ENCODE results near the gene LHFPL3. TPM values are rescaled to one million over a fixed set of nuclear protein-coding genes. Genes with fewer than 3 reads are reported as not detected.
"Not testable (repeated sequence)": the region's sequence is repeated elsewhere in the genome, so short reads cannot be mapped to it uniquely, and the experiment has no call there.

The LHFPL3 gene
- total RNA-seq, 2 experiments from 2014 or later, result not detected

DNA sequence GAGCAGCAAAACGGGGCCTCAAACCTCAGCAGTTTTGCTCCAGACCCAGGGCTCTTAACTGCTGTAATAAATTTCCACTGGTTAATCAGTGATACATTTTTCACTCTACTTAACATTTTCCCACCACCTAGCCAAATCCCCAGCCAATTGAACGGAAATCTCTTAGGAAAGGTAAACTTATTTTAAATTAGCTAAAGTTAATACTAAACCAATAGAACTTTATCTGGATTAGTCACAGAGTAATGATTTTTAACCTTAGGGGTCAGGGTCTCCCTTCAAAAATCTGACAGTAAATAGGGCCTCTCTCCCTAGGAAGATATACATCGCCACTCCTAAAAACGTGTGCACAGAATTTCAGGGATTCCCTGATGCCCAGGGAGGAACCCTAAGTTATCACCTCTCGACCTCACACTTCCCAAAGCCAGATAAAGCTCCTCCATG is 598.2 kb downstream of the LHFPL3 start:
- H3K9me3 Mint-ChIP-seq, result no peaks in the 10 kb centered on the region
- H3K27ac Mint-ChIP-seq, result no peak overlapping the region
- H3K4me3 Mint-ChIP-seq, result no peak overlapping the region
- H3K4me1 Mint-ChIP-seq, result peaks cover 4% of the 10 kb centered on the region
- H3K27me3 Mint-ChIP-seq, result no peaks in the 10 kb centered on the region
- H3K36me3 Mint-ChIP-seq (ENCODE audit: low read depth), result no peaks in the 10 kb centered on the region
- DNase-seq, result no peak
- CTCF ChIA-PET, result interaction anchor here (0.9 to 2.3 kb wide), 7 partner anchors 10 to 55 kb away, joined by 3 to 8 read pairs (median 4); no protein-coding TSS in a partner anchor
- POLR2A ChIA-PET, result interaction anchor here (0.7 to 1.8 kb wide), 3 partner anchors 14 to 57 kb away, joined by 3 to 10 read pairs (median 7); no protein-coding TSS in a partner anchor

DNA sequence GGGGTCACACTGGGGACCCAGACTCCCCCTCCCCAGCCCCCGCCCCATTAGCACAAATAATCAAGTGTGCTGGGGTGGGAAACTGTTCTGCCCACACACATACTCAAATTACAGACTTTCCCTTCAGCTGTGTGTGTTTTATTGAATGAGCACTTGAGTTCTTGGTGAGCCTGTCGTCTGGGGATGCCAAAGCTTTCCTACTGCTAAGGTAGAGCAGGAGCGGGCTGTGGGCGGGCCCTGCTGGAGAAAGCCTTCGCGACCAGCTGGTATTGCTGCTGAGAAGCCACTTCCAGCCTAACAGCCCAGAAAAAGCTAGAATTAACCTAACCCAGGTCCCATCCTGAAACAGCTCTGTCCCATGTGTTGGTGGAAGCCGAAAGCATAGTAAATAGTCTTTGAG is 598.7 kb downstream of the LHFPL3 start:
- Mint-ChIP-seq H3K27ac (no peak overlapping the region), H3K36me3 (ENCODE audit: low read depth) (no peaks in the 10 kb centered on the region), H3K4me1 (peaks cover 4% of the 10 kb centered on the region), H3K4me3 (no peak overlapping the region), H3K9me3 (no peaks in the 10 kb centered on the region), H3K27me3 (no peaks in the 10 kb centered on the region)
- POLR2A ChIA-PET, result interaction anchor here (1.2 to 1.8 kb wide), 2 partner anchors 14 to 57 kb away, joined by 3 to 10 read pairs; no protein-coding TSS in a partner anchor
- CTCF ChIA-PET, result interaction anchor here (0.6 to 2.3 kb wide), 7 partner anchors 9 to 587 kb away, joined by 3 to 8 read pairs (median 4); no protein-coding TSS in a partner anchor
- DNase-seq, result no peak

DNA sequence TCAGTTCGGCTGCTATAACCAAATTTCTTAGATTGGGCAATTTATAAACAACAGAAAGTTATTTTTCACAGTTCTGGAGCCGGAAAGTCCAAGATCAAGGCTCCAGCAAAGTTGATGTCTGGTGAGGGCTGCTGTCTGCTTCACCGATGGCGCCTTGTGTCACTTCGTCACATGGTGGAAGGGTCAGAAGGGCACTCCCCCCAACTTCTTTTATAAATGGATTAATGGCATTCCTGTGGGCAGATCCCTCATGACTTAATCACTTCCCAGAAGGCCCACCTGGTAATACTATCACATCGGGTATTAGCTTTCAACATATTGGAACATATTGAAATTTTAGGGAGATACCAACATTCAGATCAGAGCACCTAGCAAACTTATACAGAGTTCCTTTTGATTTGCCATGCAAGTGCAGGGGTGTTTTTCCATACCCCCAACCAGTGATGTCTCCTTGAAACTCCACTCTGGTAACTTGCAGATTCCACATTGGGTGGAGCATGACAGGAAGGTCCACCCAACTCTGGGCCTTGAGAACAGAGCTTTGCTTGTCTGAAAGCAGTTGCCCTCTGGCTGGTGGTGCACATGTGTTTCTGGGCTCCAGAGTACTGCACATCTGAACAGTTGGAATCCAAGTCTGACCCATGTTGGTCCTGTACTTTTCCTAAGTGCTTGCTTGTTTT is 600.5 kb downstream of the LHFPL3 start:
- no peak for DNase-seq
- ChIA-PET POLR2A (no interaction called here), CTCF (interaction anchor here (0.6 to 1.5 kb wide), 3 partner anchors 9 to 162 kb away, joined by 4 to 5 read pairs (median 4); no protein-coding TSS in a partner anchor)
- H3K27me3 Mint-ChIP-seq, result no peaks in the 10 kb centered on the region
- H3K9me3 Mint-ChIP-seq, result no peaks in the 10 kb centered on the region
- no peaks in the 10 kb centered on the region for H3K4me1 Mint-ChIP-seq
- H3K27ac Mint-ChIP-seq, result no peak overlapping the region
- no peaks in the 10 kb centered on the region for H3K36me3 Mint-ChIP-seq (ENCODE audit: low read depth)
- no peak overlapping the region for H3K4me3 Mint-ChIP-seq

DNA sequence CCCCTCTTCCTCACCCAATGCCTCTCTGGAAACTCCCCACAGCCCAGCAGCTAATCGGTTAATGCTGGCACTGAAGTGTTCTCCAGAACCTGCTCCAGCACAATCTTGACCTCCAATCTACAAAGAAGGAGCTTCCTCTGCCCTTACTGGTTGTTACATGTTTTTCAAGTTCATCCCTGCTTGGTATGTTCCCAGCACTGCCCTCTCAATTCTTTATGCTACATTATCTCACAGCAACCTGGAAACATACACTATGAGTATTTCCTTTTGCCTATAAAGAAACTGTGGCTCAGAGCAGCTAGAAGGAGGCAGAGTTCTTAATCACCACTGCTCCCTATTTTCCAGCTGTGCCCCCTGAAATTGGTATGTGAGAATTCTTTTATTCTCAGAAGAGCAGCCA is 601.5 kb downstream of the LHFPL3 start:
- Mint-ChIP-seq H3K9me3 (no peaks in the 10 kb centered on the region), H3K4me1 (no peaks in the 10 kb centered on the region), H3K27ac (no peak overlapping the region), H3K36me3 (ENCODE audit: low read depth) (no peaks in the 10 kb centered on the region), H3K4me3 (no peak overlapping the region), H3K27me3 (no peaks in the 10 kb centered on the region)
- POLR2A ChIA-PET, result no interaction called here
- no peak for DNase-seq
- CTCF ChIA-PET, result interaction anchor here (0.6 to 1.5 kb wide), 4 partner anchors 9 to 49 kb away, joined by 3 to 5 read pairs (median 4); no protein-coding TSS in a partner anchor

DNA sequence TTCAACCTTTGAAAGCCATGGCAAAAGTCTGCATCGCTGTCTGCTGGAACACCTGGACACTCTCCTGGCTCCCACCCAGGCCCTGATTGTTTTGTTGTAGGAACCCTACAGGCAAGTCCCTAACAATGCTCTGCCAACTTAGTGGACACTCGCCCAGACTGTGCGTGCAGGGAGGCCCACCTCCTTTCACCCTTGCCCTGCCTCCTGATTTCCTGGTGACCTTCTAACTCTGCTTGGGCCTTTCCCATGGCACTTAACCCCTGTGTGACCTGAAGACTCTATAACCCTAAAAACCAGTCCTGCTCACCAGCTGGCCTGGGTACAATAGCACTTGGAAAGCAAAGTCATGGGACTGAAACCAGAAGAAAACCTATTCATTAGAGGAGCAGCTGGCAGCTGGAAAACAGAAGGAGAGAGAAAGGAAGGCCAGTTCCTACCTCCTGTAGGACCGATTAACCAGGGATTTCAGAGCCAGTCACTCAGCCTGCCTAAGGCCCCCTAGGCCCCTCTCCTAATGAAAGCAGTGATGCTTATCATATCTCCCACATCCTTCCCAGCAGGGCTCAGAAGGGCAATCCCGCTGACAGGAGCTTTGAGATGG is 602.9 kb downstream of the LHFPL3 start:
- ChIA-PET CTCF (interaction anchor here (0.7 to 1.9 kb wide), 4 partner anchors 8 to 46 kb away, joined by 3 to 5 read pairs (median 4); no protein-coding TSS in a partner anchor), POLR2A (no interaction called here)
- H3K27me3 Mint-ChIP-seq, result no peaks in the 10 kb centered on the region

DNA sequence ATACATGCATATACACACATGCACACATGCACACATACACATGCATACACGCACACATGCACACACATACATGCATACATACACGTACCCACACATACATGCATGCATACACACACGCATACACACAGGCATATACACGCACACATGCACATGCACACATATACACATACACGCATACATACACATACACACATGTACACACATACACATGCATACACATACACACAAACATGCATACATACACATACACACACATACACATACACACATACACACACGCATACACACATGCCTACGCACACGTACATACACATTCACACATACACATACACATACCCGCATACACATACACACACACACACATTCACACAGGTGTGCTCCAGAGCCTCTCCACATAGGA is 604.6 kb downstream of the LHFPL3 start:
- H3K4me3 Mint-ChIP-seq, result no peak overlapping the region
- CTCF ChIA-PET, result no interaction called here

More for the DNA sequence above, 602.9 kb downstream of the LHFPL3 start:
- H3K4me1 Mint-ChIP-seq, result no peaks in the 10 kb centered on the region
- H3K4me3 Mint-ChIP-seq, result no peak overlapping the region
- no peak for DNase-seq
- H3K27ac Mint-ChIP-seq, result no peak overlapping the region
- H3K9me3 Mint-ChIP-seq, result no peaks in the 10 kb centered on the region
- no peaks in the 10 kb centered on the region for H3K36me3 Mint-ChIP-seq (ENCODE audit: low read depth)

DNA sequence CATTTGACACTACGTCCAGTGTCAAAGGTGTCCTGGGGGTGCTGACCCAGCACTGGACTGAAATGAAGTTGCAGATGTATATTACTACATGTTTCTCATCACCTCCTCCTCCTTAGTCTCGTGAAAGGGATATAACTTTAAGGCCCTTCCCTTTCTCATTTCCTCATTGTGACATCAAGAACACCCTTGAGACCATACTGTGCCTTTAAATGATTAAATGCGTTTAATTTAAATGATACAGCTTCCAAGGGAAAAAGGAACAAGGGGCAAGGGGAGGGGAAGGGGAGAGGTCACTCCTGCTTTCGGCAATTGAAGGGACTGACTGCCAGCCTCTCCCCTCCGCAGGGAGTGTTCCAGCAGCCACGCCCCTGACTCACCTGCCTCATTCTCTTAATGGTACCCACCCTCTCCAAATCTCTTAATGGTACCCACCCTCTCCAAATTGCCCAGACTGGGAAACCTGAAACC is 605.2 kb downstream of the LHFPL3 start:
- no peaks in the 10 kb centered on the region for H3K27me3 Mint-ChIP-seq
- ChIA-PET POLR2A (no interaction called here), CTCF (no interaction called here)
- no peaks in the 10 kb centered on the region for H3K9me3 Mint-ChIP-seq
- no peaks in the 10 kb centered on the region for H3K4me1 Mint-ChIP-seq
- DNase-seq, result no peak
- H3K27ac Mint-ChIP-seq, result no peak overlapping the region
- no peaks in the 10 kb centered on the region for H3K36me3 Mint-ChIP-seq (ENCODE audit: low read depth)
- no peak overlapping the region for H3K4me3 Mint-ChIP-seq

More for the DNA sequence above, 604.6 kb downstream of the LHFPL3 start:
- H3K9me3 Mint-ChIP-seq, result no peaks in the 10 kb centered on the region
- no peaks in the 10 kb centered on the region for H3K36me3 Mint-ChIP-seq (ENCODE audit: low read depth)
- no peaks in the 10 kb centered on the region for H3K4me1 Mint-ChIP-seq
- POLR2A ChIA-PET, result no interaction called here
- no peaks in the 10 kb centered on the region for H3K27me3 Mint-ChIP-seq
- DNase-seq, result no peak
- no peak overlapping the region for H3K27ac Mint-ChIP-seq

DNA sequence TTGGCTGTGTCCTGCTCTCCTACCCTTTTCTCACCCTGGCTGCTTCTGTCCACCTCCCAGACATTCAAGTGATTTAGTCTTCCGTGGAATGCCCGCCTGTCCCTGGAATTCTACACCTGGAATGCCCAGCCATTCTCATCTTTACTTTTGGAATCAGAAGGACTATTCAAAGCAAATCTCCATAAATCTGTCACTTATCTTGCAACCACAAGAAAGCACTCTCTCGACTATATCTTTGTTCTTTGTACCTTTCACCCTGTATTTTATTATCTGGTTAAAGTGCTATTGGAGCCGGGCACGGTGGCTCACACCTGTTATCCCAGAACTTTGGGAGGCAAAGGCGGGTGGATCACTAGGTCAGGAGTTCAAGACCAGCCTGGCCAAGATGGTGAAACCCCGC is 606.3 kb downstream of the LHFPL3 start:
- no peak overlapping the region for H3K4me3 Mint-ChIP-seq
- peaks cover 3% of the 10 kb centered on the region for H3K4me1 Mint-ChIP-seq
- no peaks in the 10 kb centered on the region for H3K36me3 Mint-ChIP-seq (ENCODE audit: low read depth)
- POLR2A ChIA-PET, result no interaction called here
- no peaks in the 10 kb centered on the region for H3K9me3 Mint-ChIP-seq
- peak overlapping the region; percentile 22 for H3K27ac Mint-ChIP-seq
- CTCF ChIA-PET, result no interaction called here
- no peak for DNase-seq
- H3K27me3 Mint-ChIP-seq, result no peaks in the 10 kb centered on the region

DNA sequence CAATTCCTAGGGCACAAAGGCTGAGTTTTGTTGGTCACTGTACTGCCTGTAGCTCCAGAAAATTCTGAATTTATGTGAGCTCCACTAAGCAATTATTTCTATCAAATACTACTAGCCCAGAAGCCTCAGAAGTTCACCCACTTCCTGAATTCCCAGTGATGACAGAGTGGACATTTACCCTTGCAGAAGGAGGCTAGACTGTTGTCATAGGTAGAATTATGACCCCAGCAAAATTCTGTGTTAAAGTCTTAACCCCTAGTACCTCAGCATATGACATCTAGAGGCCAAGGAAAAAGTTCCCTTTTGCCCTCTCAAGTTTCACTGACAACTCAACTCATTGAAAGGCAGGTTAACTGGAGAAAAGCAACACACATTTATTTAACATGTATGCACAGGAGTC is 606.9 kb downstream of the LHFPL3 start:
- no peak overlapping the region for H3K4me3 Mint-ChIP-seq
- POLR2A ChIA-PET, result no interaction called here

DNA sequence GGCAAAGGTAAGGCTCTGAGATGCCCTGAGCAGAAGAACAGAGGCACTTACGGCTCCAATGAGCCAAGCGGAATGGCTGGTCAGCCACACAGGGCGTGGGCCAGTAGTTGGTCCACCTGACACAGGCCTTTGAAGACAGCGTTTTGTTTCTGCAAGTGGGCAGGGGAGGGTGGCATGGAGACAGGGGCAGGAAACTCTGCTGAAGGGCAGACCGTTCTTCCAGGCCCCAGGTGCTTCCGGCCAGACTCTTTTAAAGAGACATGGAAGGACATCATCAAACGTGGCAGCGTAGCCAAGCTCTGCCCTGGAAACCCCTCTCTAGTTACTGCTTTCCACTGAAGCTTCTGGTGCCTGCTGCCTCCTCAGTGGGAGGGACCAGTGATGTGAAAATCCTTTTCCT is 608.1 kb downstream of the LHFPL3 start:
- Mint-ChIP-seq H3K36me3 (ENCODE audit: low read depth) (peaks cover 3% of the 10 kb centered on the region), H3K27ac (no peak overlapping the region), H3K9me3 (peaks cover 2% of the 10 kb centered on the region), H3K27me3 (no peaks in the 10 kb centered on the region), H3K4me3 (no peak overlapping the region), H3K4me1 (peaks cover 13% of the 10 kb centered on the region)
- ChIA-PET POLR2A (no interaction called here), CTCF (interaction anchor here (0.6 to 1.5 kb wide), 2 partner anchors 9 to 14 kb away, joined by 3 read pairs; no protein-coding TSS in a partner anchor)
- DNase-seq, result no peak

More for the DNA sequence above, 606.9 kb downstream of the LHFPL3 start:
- CTCF ChIA-PET, result no interaction called here
- no peak for DNase-seq
- Mint-ChIP-seq H3K36me3 (ENCODE audit: low read depth) (no peaks in the 10 kb centered on the region), H3K4me1 (peaks cover 3% of the 10 kb centered on the region), H3K27me3 (no peaks in the 10 kb centered on the region), H3K9me3 (no peaks in the 10 kb centered on the region), H3K27ac (no peak overlapping the region)

DNA sequence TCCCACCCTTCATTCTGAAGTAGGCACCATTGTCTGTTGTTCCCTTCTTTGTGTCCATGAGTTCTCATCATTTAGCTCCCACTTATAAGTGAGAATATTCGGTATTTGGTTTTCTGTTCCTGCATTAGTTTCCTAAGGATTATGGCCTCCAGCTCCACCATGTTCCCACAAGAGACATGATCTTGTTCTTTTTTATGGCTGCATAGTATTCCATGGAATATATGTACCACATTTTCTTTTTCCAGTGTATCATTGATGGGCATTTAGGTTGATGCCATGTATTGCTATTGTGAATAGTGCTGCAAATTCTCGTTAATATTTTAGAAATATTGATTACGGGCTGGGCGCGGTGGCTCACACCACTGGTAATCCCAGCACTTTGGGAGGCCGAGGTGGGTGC is 609.1 kb downstream of the LHFPL3 start:
- H3K27me3 Mint-ChIP-seq; H3K36me3 Mint-ChIP-seq (ENCODE audit: low read depth); CTCF ChIA-PET; H3K27ac Mint-ChIP-seq; POLR2A ChIA-PET; H3K9me3 Mint-ChIP-seq; H3K4me3 Mint-ChIP-seq; DNase-seq: not testable (repeated sequence)
- peaks cover 20% of the 10 kb centered on the region for H3K4me1 Mint-ChIP-seq

DNA sequence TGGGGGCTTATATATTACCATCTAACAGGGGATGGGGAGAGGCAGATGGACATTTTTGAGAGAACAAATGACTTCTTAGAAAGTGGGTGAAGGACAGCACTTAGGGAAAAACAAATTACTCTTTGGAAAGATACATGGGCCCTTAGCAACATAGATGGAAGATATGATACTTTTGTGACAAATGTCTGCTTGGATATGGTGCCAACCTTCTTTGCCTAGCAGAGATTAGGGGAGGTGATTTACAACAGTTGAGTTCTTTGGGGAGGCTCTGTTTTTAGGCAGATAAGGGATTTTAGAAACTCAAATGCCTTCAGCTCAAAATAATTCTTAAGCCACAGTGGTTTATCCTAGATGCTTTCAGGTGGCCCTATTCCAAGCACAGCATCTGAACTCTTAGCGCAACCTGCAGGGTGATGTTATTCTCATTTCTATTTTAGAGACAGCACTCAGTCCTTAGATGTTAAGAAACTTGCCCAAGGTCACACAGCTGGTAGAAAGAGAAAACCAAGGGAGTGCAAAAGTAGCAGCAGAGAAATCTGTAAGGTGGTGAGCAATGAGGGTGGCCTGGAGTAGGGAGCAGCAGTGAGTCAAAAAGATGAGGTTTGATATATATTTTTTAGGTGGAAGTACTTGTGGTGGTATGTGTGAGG is 610.5 kb downstream of the LHFPL3 start:
- Mint-ChIP-seq H3K4me3 (no peak overlapping the region), H3K9me3 (peaks cover 2% of the 10 kb centered on the region), H3K27me3 (no peaks in the 10 kb centered on the region), H3K36me3 (ENCODE audit: low read depth) (peaks cover 3% of the 10 kb centered on the region), H3K27ac (peak overlapping the region; percentile 21), H3K4me1 (peaks cover 31% of the 10 kb centered on the region)
- ChIA-PET CTCF (interaction anchor here (0.9 to 1.2 kb wide), 4 partner anchors 8 to 25 kb away, joined by 3 to 4 read pairs (median 4); no protein-coding TSS in a partner anchor), POLR2A (no interaction called here)
- DNase-seq, result no peak

Measured in activated CD4-positive, alpha-beta T cell treated with anti-CD3 and anti-CD28 coated beads, Interleukin-2, amount 10 ng/mL, durations not matched to agents 7 days and 5 days (primary cell).